ENCODE results near the gene PRSS21.

- TF ChIP-seq REST (IDR thresholded peaks at IDR 0.05; ENCODE audit: low read depth) (no peak), MAX (IDR thresholded peaks at IDR 0.05) (no peak)
These were observed 10.3 kb downstream of the PRSS21 start for GRCh38 chr16:2827374-2827791.
